IPS-15b (cell line): ENCODE measurements around the gene ASCC3.

Source experiments
- H3K27me3 ChIP-seq: one replicate; pipeline ENCODE4 v1.6.1; 2013; ENCODE audit warnings: low read length; ENCODE audit not compliant: control insufficient read depth, insufficient read depth
- H3K36me3 ChIP-seq: one replicate; pipeline ENCODE4 v1.6.1; 2013; ENCODE audit warnings: low read length; ENCODE audit not compliant: control insufficient read depth, insufficient read depth
- H3K4me1 ChIP-seq: one replicate; pipeline ENCODE4 v1.6.1; 2013; ENCODE audit warnings: mild to moderate bottlenecking, low read length; ENCODE audit not compliant: control insufficient read depth, insufficient read depth
- H3K4me3 ChIP-seq: one replicate; pipeline ENCODE4 v1.5.1; 2013; ENCODE audit warnings: low read depth, low read length
- H3K9ac ChIP-seq: one replicate; pipeline ENCODE4 v1.6.1; 2013; ENCODE audit warnings: low read depth, mild to moderate bottlenecking, low read length
- H3K9me3 ChIP-seq: one replicate; pipeline ENCODE4 v1.6.1; 2013; ENCODE audit warnings: mild to moderate bottlenecking, low read length; ENCODE audit not compliant: control insufficient read depth, insufficient read depth

Gene ASCC3

GRCh38 chr6:100465701-100466409 lies 415.3 kb downstream of the ASCC3 start:
- Histone ChIP-seq H3K36me3 (no peaks in the 10 kb centered on the region), H3K4me3 (peak overlapping the region; percentile 45), H3K27me3 (peaks cover 99% of the 10 kb centered on the region), H3K9me3 (no peaks in the 10 kb centered on the region), H3K9ac (no peak overlapping the region), H3K4me1 (peaks cover 4% of the 10 kb centered on the region)

- peak within 1 kb of the TSS; percentile 54 for H3K4me3 ChIP-seq
- H3K4me1 ChIP-seq = peaks cover 4% of the 10 kb centered on the region
- no peaks in the 10 kb centered on the region for H3K36me3 ChIP-seq
- peaks cover 99% of the 10 kb centered on the region for H3K27me3 ChIP-seq
- H3K9me3 ChIP-seq = no peaks in the 10 kb centered on the region
- H3K9ac ChIP-seq = no peak within 1 kb of the TSS
Observed at GRCh38 chr6:100464903-100465700, 416.0 kb downstream of the ASCC3 start, which contains the start of gene SIM1. Gene SIM1 (minus strand): TSS chr6:100464921. CDS start chr6:100463468, 1,453 bp downstream.

- Histone ChIP-seq H3K4me3 (peak overlapping the region; percentile 54), H3K9me3 (no peaks in the 10 kb centered on the region), H3K27me3 (peaks cover 99% of the 10 kb centered on the region), H3K9ac (no peak overlapping the region), H3K4me1 (peaks cover 4% of the 10 kb centered on the region), H3K36me3 (no peaks in the 10 kb centered on the region)
Observed at GRCh38 chr6:100464162-100464851, 416.8 kb downstream of the ASCC3 start.

- peak overlapping the region; percentile 54 for H3K4me3 ChIP-seq
- H3K27me3 ChIP-seq = peaks cover 99% of the 10 kb centered on the region
Observed at GRCh38 chr6:100463630-100464161, 417.4 kb downstream of the ASCC3 start.

GRCh38 chr6:100462706-100463629 lies 418.2 kb downstream of the ASCC3 start:
- peak overlapping the region; percentile 19 for H3K4me3 ChIP-seq
- H3K4me1 ChIP-seq = peaks cover 4% of the 10 kb centered on the region
- no peaks in the 10 kb centered on the region for H3K36me3 ChIP-seq
- H3K9ac ChIP-seq = no peak overlapping the region
- peaks cover 99% of the 10 kb centered on the region for H3K27me3 ChIP-seq
- H3K9me3 ChIP-seq = no peaks in the 10 kb centered on the region

More at GRCh38 chr6:100463630-100464161, 417.4 kb downstream of the ASCC3 start:
- Histone ChIP-seq H3K36me3 (no peaks in the 10 kb centered on the region), H3K4me1 (peaks cover 4% of the 10 kb centered on the region), H3K9me3 (no peaks in the 10 kb centered on the region), H3K9ac (no peak overlapping the region)

- no peaks in the 10 kb centered on the region for H3K9me3 ChIP-seq
- H3K4me3 ChIP-seq = no peak overlapping the region
- H3K36me3 ChIP-seq = no peaks in the 10 kb centered on the region
- no peak overlapping the region for H3K9ac ChIP-seq
- H3K4me1 ChIP-seq = peaks cover 4% of the 10 kb centered on the region
- H3K27me3 ChIP-seq = peaks cover 99% of the 10 kb centered on the region
Observed at GRCh38 chr6:100461917-100462705, 419.0 kb downstream of the ASCC3 start.

- H3K36me3 ChIP-seq = no peaks in the 10 kb centered on the region
- no peak overlapping the region for H3K9ac ChIP-seq
- H3K9me3 ChIP-seq = no peaks in the 10 kb centered on the region
- H3K27me3 ChIP-seq = peaks cover 99% of the 10 kb centered on the region
- H3K4me3 ChIP-seq = peak overlapping the region; percentile 28
- H3K4me1 ChIP-seq = peaks cover 6% of the 10 kb centered on the region
Observed at GRCh38 chr6:100461278-100461916, 419.7 kb downstream of the ASCC3 start.

- no peaks in the 10 kb centered on the region for H3K9me3 ChIP-seq
- H3K4me1 ChIP-seq = peaks cover 7% of the 10 kb centered on the region
- no peaks in the 10 kb centered on the region for H3K36me3 ChIP-seq
- H3K9ac ChIP-seq = no peak overlapping the region
- peaks cover 99% of the 10 kb centered on the region for H3K27me3 ChIP-seq
- peak overlapping the region; percentile 11 for H3K4me3 ChIP-seq
Observed at GRCh38 chr6:100460650-100461204, 420.4 kb downstream of the ASCC3 start.

- no peaks in the 10 kb centered on the region for H3K9me3 ChIP-seq
- H3K9ac ChIP-seq = no peak overlapping the region
- peaks cover 9% of the 10 kb centered on the region for H3K4me1 ChIP-seq
- no peak overlapping the region for H3K4me3 ChIP-seq
- H3K36me3 ChIP-seq = no peaks in the 10 kb centered on the region
- H3K27me3 ChIP-seq = peaks cover 100% of the 10 kb centered on the region
Observed at GRCh38 chr6:100459592-100460184, 421.4 kb downstream of the ASCC3 start.
